Dedifferentiated amniotic fluid mesenchymal stem cell (primary cell): ENCODE measurements around the gene FGD2.
"Not testable (repeated sequence)": the region's sequence is repeated elsewhere in the genome, so short reads cannot be mapped to it uniquely, and the experiment has no call there.

ENCODE experiments used
- DNase-seq: peaks from one replicate; pipeline ENCODE4 v3.0.0-alpha.2; 2016; ENCODE audit errors: extremely low spot score

The FGD2 gene

DNA sequence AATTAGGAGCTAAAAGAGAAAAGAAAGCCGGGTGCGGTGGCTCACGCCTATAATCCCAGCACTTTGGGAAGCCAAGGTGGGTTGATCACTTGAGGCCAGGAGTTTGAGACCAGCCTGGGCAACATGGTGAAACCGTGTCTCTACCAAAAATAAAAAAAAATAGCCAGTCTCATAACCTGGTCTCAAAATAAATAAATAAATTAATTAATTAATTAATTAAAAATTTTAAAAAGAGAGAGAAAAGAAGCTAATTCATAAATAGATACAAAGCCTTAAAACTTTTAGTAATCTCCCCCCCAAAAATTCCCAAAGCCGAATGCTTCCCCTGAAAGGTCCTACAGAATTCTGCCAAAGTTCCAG lies 53.5 kb downstream of the FGD2 start:
- DNase-seq = not testable (repeated sequence)

DNA sequence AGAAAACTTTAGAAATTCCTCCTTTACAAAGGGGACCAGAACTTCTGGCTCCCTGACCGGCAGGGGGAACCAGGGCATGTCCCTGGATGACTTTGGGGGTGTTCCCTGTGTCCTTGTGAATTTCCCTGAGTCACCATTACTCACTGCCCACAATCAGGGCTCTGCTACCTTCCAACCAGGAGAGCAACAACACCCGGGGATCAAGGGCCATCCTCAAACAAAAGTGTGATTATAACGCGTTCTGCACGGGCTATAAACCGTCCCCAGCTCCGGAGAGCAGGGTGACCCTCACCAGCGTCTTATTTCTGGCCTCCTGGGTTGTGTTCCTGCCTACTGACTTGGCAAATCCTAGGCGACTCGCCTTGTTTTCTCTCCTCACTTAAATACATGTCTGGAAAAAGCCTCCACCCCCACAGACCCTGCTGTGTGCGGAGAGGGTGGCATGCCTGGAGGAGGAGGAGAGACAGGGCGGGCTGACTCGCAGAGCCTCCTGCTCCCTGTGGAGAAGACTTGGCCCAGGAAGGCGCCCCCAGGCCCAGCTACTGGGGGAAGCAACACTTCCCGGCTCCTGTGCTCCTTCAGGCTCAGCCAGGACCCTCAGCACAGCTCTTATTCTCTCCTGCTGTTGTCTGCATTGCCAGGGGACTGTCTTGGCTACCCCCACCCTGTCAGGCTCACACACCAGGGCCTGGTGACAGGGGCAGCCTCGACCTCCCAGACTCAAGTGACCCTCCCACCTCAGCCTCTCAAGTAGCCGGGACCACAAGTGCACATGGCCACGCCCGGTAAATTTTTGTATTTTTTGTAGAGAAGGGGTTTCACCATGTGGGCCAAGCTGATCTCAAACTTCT lies 54.1 kb downstream of the FGD2 start:
- peak; percentile 91 for DNase-seq

DNA sequence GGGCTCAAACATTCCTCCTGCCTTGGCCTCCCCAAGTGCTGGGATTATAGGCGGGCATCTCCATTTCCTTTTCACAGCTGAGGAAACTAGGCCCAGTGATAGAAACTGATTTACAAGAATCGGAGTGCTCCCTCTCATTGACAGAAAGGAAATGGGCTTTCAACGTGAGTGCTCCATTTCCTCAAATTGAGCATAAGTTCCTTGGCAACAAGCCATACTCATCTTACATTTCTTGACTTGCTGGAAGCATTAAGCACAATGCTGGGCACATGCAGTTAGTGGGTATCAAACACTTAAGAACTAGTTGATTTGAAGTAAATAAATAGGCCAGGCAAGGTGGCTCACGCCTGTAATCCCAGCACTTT lies 54.7 kb downstream of the FGD2 start:
- no peak for DNase-seq

- no peak for DNase-seq
These were observed 55.8 kb downstream of the FGD2 start for GRCh38 chr6:37061157-37061804.

GRCh38 chr6:37062424-37062823 lies 57.0 kb downstream of the FGD2 start:
- no peak for DNase-seq

DNA sequence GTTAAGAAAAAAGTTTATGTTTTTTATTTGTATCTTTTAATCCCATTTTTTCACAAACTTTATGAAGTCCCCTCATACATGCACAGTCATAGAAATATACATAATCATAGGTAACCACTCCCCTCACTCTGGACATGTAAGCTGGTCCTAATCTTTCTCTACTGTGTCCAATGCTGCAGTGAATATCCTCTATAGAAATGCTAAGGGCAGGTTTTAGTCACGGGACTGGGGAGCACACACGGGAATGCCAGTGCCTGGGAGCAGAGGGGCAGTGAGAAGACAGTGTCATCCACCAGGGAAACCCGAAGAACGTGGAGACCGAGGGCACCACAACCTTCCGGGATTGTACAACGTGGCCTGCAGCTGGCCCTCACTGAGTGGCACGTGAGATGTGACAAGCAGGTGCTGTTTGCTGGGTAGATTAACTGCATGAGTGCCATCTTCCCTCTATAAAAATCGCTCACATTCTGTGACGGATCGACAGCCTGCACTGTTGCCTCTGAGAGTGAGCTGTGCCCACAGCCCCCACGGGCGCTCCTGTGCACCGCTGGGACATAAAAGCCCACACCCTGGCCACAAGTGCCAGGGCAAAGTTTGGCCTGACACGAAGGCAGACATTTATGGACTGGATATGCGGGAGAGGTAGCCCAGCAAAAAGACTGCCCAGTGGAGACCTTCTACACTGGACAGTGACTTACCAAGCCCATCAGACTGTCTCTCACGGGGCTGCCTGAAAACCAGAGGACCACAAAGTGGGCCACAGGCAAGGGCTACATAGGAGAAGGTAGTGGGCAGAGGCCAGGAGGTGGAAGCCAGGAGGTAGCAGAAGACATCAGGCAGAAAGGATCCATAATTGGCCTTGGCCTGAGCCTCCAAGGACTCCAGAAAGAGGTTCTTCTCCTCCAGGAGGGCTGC lies 63.2 kb downstream of the FGD2 start:
- DNase-seq = no peak

GRCh38 chr6:37069639-37070038 lies 64.2 kb downstream of the FGD2 start:
- no peak for DNase-seq

DNA sequence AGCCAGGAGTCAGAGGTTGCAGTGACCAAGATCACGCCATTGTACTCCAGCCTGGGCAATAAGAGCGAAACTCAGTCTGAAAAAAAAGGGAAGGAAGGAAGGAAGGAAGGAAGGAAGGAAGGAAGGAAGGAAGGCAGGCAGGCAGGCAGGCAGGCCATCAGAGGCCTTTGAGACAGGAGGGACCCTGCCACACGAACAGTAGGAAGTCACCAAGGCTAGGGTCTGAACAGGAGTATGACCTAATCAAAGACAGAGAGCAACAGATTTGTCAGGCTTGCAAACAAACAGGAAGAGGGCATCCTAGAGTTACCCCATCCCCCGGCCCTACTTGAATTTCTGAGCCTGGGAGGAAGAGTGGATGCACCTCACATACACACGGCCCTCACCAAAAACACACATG lies 67.1 kb downstream of the FGD2 start:
- DNase-seq = no peak

DNA sequence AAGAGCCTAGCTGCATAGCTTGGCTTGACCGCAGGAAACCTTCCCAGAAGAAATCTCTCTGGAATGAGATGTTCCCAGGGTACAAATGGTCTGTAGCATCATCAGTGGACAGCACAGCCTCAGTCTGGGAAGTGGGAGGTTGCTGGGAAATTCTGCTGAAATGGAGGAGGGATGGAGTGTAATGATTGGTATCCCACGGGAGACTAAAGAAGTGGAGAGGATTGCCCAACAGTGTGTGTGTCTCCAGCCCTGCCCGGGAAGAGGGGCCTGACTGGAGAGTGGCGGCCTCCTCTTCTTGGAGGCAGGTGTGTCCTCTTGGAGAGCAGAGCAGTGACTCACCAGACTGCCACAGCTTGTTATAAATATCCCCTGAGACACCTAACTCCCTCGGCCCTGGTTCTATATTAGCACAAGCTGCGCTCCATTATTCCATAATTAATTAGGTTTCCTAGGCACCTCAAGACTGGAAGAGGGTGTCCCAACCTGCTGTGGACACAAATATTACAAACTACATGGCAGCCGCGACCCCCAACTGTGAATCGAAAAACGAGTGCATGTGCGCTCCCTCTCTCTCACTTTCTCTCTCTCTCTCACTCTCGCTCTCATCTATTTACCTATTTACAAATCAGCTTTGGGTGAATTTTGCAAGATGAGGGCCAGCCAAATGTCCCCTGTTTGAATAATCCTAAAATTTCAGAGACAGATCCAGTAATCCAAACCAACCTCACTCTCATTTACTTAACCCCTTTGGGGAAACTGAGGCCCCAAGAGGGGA lies 68.8 kb downstream of the FGD2 start:
- DNase-seq = no peak

DNA sequence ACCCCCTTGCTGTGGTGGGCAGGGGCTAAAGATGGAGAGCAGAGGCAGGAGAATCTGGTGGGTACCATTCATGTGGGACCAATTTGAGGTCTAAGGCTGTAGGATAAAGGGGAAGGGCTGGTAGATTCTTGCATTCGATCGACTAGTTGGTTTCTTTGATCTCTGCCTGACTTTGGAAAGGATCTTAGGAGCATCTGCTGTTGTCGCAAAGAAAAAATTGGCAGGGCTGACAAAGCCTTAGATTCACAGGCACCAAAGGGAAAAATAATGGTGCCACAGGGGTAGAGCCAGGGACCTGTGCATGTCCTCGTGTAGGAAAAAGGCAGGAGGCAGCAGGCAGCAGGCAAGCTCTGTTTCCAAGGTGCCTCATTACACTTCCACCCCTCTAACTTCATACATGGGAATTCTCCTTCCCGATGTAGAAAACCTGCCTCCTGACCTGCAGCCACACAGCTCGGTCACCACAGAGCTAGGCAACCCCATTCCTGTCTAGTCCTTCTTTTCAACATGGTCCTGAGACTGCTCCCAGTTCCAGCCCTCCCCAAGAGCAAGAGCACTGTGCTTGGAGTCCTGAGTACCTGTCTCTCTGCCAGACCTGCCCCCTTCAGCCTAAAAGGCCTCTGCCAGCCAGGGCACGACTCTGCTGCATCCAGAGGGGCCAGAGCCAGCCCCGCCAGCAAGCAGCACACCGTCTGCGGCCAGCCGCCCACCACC lies 71.9 kb downstream of the FGD2 start:
- DNase-seq = no peak

DNA sequence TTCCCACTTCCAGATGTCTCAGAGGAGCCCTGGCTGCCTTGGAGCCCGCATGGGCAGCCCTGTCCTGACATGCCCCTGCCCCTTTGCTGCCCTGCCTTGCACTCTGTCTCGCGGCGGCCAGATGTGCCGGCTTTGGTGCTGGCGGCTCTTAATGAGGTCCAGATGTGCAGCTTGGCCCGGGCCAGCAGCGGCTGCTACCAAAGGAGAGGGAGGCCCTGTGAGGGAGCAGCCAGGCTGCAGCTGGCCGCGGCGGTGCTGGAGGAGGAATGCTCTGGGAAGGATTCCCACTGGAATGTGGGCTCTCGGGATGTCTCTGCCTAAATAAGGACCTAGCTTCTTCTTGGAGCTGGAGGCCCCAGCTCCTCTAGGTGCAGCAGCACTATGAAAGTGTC lies 72.4 kb downstream of the FGD2 start:
- peak; percentile 96 for DNase-seq
